Measurements from ENCODE around the gene SLC4A3.

The SLC4A3 gene

GRCh38 chr2:219615036-219615435 is 12.4 kb upstream of the SLC4A3 start:
- no peak for TF ChIP-seq CTCF (IDR thresholded peaks at IDR 0.05)
- H3K9me3 ChIP-seq, result no peaks in the 10 kb centered on the region
- H3K27ac ChIP-seq, result no peak overlapping the region
- peaks cover 0 to 3% of the 10 kb centered on the region in 2 experiments for H3K4me1 ChIP-seq (ENCODE audit: control insufficient read depth in 1 of 2, insufficient read depth in 1 of 2, low read depth in 1 of 2, low read length in 1 of 2)
- peaks cover 63% of the 10 kb centered on the region for H3K36me3 ChIP-seq
- H3K4me3 ChIP-seq (ENCODE audit: low read depth in 1 of 2, low read length in 1 of 2), result no peak overlapping the region
- no peaks in the 10 kb centered on the region for H3K27me3 ChIP-seq

GRCh38 chr2:219615894-219616293 is 11.5 kb upstream of the SLC4A3 start:
- Histone ChIP-seq H3K27ac (no peak overlapping the region), H3K27me3 (no peaks in the 10 kb centered on the region), H3K4me1 (ENCODE audit: control insufficient read depth in 1 of 2, insufficient read depth in 1 of 2, low read depth in 1 of 2, low read length in 1 of 2) (peaks cover 0 to 3% of the 10 kb centered on the region in 2 experiments), H3K36me3 (peaks cover 57% of the 10 kb centered on the region), H3K4me3 (ENCODE audit: low read depth in 1 of 2, low read length in 1 of 2) (no peak overlapping the region), H3K9me3 (no peaks in the 10 kb centered on the region)
- no peak for TF ChIP-seq CTCF (IDR thresholded peaks at IDR 0.05)

GRCh38 chr2:219616550-219616949 is 10.9 kb upstream of the SLC4A3 start:
- no peaks in the 10 kb centered on the region for H3K9me3 ChIP-seq
- peaks cover 50% of the 10 kb centered on the region for H3K36me3 ChIP-seq
- H3K4me1 ChIP-seq (ENCODE audit: control insufficient read depth in 1 of 2, insufficient read depth in 1 of 2, low read depth in 1 of 2, low read length in 1 of 2), result peaks cover 0 to 3% of the 10 kb centered on the region in 2 experiments
- no peak overlapping the region for H3K27ac ChIP-seq
- H3K27me3 ChIP-seq, result peaks cover 6% of the 10 kb centered on the region
- no peak for TF ChIP-seq CTCF (IDR thresholded peaks at IDR 0.05)
- H3K4me3 ChIP-seq (ENCODE audit: low read depth in 1 of 2, low read length in 1 of 2), result no peak overlapping the region

GRCh38 chr2:219618733-219619122 is 8.7 kb upstream of the SLC4A3 start:
- no peak overlapping the region for H3K27ac ChIP-seq
- no peaks in the 10 kb centered on the region for H3K9me3 ChIP-seq
- no peak overlapping the region for H3K4me3 ChIP-seq (ENCODE audit: low read depth in 1 of 2, low read length in 1 of 2)
- peaks cover 32% of the 10 kb centered on the region for H3K36me3 ChIP-seq
- TF ChIP-seq CTCF (IDR thresholded peaks at IDR 0.05), result no peak
- no peaks in the 10 kb centered on the region for H3K4me1 ChIP-seq (ENCODE audit: control insufficient read depth in 1 of 2, insufficient read depth in 1 of 2, low read depth in 1 of 2, low read length in 1 of 2)
- peaks cover 25% of the 10 kb centered on the region for H3K27me3 ChIP-seq

- H3K27ac ChIP-seq, result no peak overlapping the region
- no peaks in the 10 kb centered on the region for H3K9me3 ChIP-seq
- no peak for TF ChIP-seq CTCF (IDR thresholded peaks at IDR 0.05)
- H3K4me3 ChIP-seq (ENCODE audit: low read depth in 1 of 2, low read length in 1 of 2), result no peak overlapping the region
- no peaks in the 10 kb centered on the region for H3K4me1 ChIP-seq (ENCODE audit: control insufficient read depth in 1 of 2, insufficient read depth in 1 of 2, low read depth in 1 of 2, low read length in 1 of 2)
- peaks cover 30% of the 10 kb centered on the region for H3K27me3 ChIP-seq
- H3K36me3 ChIP-seq, result peaks cover 27% of the 10 kb centered on the region
These were observed 8.2 kb upstream of the SLC4A3 start for GRCh38 chr2:219619235-219619634.

GRCh38 chr2:219620546-219620945 is 6.9 kb upstream of the SLC4A3 start:
- no peak overlapping the region for H3K27ac ChIP-seq
- peaks cover 13% of the 10 kb centered on the region for H3K36me3 ChIP-seq
- H3K4me1 ChIP-seq (ENCODE audit: control insufficient read depth in 1 of 2, insufficient read depth in 1 of 2, low read depth in 1 of 2, low read length in 1 of 2), result no peaks in the 10 kb centered on the region
- no peak for TF ChIP-seq CTCF (IDR thresholded peaks at IDR 0.05)
- H3K27me3 ChIP-seq, result peaks cover 44% of the 10 kb centered on the region
- no peaks in the 10 kb centered on the region for H3K9me3 ChIP-seq
- H3K4me3 ChIP-seq (ENCODE audit: low read depth in 1 of 2, low read length in 1 of 2), result no peak overlapping the region

Measured in neutrophil (primary cell).